Memory B cell (primary cell): ENCODE data around the gene RAB28.

Experiments used
- ATAC-seq: fragments of 150-1000 bp; cut with Tn5 transposase; 2 replicates; pipeline ENCODE4 v1.10.0; 2021; ENCODE audit warnings: low read depth, mild to moderate bottlenecking, moderate library complexity
- DNase-seq, 2 donors: peaks; one replicate each; pipeline ENCODE4 v3.0.0; 2022; ENCODE audit warnings: low spot score in 2 of 2
- H3K27ac Mint-ChIP-seq: one replicate; pipeline ENCODE4 v1.8.0; 2022; ENCODE audit warnings: mild to moderate bottlenecking, moderate library complexity, mixed read lengths
- H3K27me3 Mint-ChIP-seq: one replicate; pipeline ENCODE4 v1.8.0; 2022; ENCODE audit warnings: mixed read lengths
- H3K36me3 Mint-ChIP-seq: one replicate; pipeline ENCODE4 v1.8.0; 2022; ENCODE audit warnings: mild to moderate bottlenecking, mixed read lengths
- H3K4me1 Mint-ChIP-seq: one replicate; pipeline ENCODE4 v1.8.0; 2022; ENCODE audit warnings: mixed read lengths
- H3K4me3 Mint-ChIP-seq: one replicate; pipeline ENCODE4 v1.8.0; 2022; ENCODE audit warnings: mild to moderate bottlenecking, moderate library complexity, mixed read lengths
- H3K9me3 Mint-ChIP-seq: one replicate; pipeline ENCODE4 v1.8.0; 2022; ENCODE audit warnings: mixed read lengths

RAB28 gene

DNA sequence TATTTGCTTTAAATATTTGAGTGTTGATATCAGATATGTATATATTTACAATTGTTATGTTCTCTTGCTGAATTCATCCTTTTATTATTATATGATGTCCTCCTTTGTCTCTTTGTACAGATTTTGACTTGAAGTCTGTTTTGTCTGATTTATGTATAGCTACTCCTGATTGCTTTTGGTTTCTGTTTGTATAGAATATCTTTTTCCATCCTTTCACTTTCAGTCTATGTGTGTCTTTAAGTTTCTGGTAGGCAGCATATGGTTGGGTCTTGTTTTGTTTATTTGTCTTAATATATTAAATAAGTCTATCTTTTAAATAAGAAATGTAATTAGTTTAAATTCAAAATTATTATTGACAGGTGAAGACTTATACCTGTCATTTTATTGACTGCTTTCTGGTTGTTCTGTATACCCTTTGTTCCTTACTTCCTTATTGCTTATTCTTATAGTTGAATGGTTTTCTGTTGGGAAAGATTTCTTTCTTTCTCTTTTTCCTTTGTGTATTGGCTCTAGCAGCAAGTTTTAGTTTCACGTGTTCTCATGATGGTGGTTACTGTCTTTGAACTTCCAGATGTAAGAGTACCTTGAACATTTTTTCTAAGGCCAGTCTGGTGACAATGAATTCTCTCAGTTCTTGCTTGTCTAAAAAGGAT lies 31.1 kb downstream of the RAB28 start:
- Mint-ChIP-seq H3K36me3 (peaks cover 15% of the 10 kb centered on the region), H3K27ac (no peak overlapping the region), H3K4me3 (no peak overlapping the region), H3K9me3 (peaks cover 6% of the 10 kb centered on the region), H3K4me1 (peaks cover 12% of the 10 kb centered on the region), H3K27me3 (no peaks in the 10 kb centered on the region)
- ATAC-seq, result peak; percentile 59
- no peak for DNase-seq

DNA sequence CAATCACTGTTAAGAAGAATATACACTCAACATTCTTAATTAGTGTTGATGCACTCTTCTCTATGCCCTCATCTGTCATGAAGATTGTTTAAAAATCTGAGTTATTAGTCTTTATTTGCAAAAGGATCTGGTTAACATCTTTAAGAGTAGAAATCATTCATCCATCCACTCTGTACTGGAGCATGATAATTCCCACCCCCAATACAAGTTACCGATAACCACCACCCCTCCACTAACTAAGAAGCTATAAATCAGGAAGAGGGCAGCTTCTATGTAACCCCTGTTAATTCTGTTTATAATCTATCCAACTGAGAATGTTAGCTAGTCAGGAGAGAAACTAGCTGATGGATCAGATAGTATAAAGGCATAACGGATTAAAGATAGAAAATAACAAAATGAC lies 34.5 kb downstream of the RAB28 start:
- peaks cover 6% of the 10 kb centered on the region for H3K9me3 Mint-ChIP-seq
- no peak overlapping the region for H3K27ac Mint-ChIP-seq
- H3K27me3 Mint-ChIP-seq, result no peaks in the 10 kb centered on the region

DNA sequence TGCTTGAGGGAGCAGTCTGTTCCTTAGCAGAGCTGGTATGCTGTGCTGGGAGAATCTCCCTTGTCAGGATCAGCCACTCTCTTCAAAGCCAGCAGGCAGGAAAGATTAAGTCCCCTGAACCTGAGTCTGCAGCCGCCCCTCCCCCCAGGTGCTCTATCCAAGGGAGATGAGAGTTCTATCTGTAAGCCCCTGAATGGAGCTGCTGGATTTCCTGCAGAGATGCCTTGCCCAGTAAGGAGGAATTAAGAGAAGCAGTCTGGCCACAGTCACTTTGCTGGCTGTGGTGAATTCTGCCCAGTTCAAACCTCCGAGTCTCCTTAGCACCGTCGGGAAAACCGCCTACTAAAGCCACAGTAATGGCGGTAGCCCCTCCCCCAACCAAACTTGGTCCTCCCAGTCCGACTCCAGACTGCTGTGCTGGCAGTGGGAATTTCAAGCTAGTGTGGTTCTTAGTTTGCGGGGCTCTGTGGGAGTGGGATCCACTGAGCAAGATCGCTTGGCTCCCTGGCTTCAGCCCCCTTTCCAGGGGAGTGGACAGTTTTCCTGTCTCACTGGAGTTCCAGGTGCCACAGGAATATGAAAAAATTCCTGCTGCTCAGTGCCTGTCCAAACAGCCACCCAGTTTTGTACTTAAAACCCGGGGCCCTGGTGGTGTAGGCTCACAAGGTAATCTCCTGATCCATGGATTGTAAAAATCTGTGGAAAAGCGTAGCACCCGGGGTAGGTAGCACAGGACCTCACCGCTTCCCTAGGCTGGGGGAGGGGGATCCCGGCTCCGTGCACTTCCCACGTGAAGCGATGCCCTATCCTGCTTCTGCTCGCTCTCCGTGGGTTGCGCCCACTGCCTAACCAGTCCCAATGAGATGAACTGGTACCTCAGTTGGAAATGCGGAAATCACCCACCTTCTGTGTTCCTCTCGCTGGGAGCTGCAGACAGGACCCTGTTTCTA lies 38.0 kb downstream of the RAB28 start:
- ATAC-seq, result no peak
- Mint-ChIP-seq H3K36me3 (peaks cover 14% of the 10 kb centered on the region), H3K27ac (no peak overlapping the region)

More for the DNA sequence above, 34.5 kb downstream of the RAB28 start:
- DNase-seq (no peak), ATAC-seq (no peak)
- Mint-ChIP-seq H3K4me3 (no peak overlapping the region), H3K36me3 (peaks cover 20% of the 10 kb centered on the region), H3K4me1 (peaks cover 12% of the 10 kb centered on the region)

DNA sequence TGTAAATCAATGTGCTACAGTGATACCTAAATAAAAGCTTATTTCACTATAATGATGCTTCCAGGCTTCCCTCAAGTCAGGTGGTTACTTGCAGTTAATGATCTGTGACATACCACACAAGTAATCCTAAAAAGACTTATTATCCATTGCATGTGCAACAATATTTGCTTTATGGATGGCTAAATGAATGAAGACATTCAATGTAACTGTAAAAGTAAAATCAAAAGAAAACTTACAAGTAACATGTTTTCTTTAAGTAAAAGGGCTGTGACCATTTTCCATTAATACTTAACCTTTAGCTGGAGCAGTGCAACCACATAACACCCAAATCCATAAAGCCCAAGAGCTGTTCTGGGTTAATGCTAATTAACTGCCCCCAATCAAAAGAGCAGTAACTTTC lies 42.6 kb downstream of the RAB28 start:
- peaks cover 24% of the 10 kb centered on the region for H3K36me3 Mint-ChIP-seq
- H3K27me3 Mint-ChIP-seq, result no peaks in the 10 kb centered on the region
- no peak overlapping the region for H3K27ac Mint-ChIP-seq
- no peak for DNase-seq
- no peak for ATAC-seq
- no peak overlapping the region for H3K4me3 Mint-ChIP-seq
- peaks cover 2% of the 10 kb centered on the region for H3K4me1 Mint-ChIP-seq
- H3K9me3 Mint-ChIP-seq, result peaks cover 7% of the 10 kb centered on the region

More for the DNA sequence above, 38.0 kb downstream of the RAB28 start:
- no peak for DNase-seq
- Mint-ChIP-seq H3K9me3 (no peaks in the 10 kb centered on the region), H3K4me1 (peaks cover 3% of the 10 kb centered on the region), H3K27me3 (no peaks in the 10 kb centered on the region), H3K4me3 (no peak overlapping the region)

DNA sequence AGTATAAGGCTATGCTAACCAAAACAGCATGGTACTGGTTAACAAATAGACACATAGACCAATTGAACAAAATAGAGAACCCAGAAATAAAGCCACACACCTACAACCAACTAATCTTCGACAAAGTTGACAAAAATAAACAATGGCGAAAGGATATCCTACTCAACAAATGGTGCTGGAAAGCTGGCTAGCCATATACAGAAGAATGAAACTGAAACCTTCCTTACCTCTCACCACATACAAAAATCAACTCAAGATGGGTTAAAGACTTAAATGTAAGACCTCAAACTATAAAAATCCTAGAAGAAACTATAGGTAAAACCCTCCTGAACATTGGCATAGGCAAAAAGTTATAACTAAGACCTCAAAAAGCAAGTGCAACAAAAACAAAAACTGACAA lies 47.2 kb downstream of the RAB28 start:
- Mint-ChIP-seq H3K4me1 (peaks cover 18% of the 10 kb centered on the region), H3K36me3 (peaks cover 33% of the 10 kb centered on the region), H3K9me3 (peaks cover 13% of the 10 kb centered on the region), H3K27me3 (no peaks in the 10 kb centered on the region), H3K4me3 (no peak overlapping the region), H3K27ac (no peak overlapping the region)
- no peak for DNase-seq
- no peak for ATAC-seq

DNA sequence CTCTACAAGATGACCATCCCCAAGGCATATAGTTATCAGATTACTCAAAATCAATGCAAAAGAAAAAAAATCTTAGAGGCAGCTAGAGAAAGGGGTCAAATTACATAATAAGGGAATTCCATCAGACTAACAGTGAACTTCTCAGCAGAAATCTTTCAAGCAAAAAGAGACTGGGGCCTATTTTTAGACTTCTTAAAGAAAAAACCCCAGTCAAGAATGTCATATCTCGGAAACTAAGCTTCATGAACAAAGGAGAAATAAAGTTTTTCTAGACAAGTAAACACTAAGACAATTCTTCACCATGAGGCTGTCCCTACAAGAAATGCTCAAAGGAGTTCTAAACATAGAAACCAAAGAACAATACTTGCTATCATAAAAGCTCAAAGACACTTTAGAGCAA lies 51.7 kb downstream of the RAB28 start:
- H3K27ac Mint-ChIP-seq, result no peak overlapping the region
- no peak overlapping the region for H3K4me3 Mint-ChIP-seq
- H3K4me1 Mint-ChIP-seq, result peaks cover 33% of the 10 kb centered on the region
- ATAC-seq (no peak), DNase-seq (no peak)
- H3K9me3 Mint-ChIP-seq, result peaks cover 11% of the 10 kb centered on the region
- no peaks in the 10 kb centered on the region for H3K27me3 Mint-ChIP-seq
- H3K36me3 Mint-ChIP-seq, result peaks cover 33% of the 10 kb centered on the region

DNA sequence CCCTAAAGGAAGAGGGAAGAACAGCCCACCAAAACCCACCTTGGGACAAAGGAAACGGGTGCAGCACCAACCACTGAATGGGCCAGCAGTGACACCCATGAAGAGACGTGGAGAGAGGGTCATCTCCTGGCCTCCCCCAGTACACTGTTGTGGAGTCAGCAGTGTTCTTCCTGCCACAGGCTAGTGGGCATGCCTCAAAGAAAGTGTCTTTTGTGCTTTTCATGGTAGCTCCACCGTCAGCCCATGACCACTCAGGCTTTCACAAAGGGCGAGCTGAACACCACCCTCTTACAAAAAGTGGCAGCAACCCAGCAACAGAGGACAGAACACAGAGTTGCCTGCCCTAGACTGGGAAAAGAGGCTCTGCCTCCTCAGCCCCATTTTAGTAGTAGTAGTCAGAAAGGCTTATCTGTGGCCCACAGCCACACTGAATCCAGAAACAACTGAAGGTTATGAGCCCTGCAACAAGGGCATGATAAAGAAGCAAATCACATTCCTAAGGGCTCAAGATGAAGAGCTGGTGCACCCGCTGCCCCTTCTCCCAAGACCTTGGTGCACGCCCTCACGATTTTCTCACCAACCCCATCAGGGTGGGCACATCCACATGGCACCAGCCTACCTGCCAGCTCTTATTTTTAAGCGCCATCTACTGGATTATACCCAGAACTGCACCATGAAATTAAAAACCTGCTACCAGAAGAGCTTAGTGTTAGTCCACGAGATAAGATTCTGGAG lies 53.1 kb downstream of the RAB28 start:
- H3K9me3 Mint-ChIP-seq, result peaks cover 2% of the 10 kb centered on the region
- no peaks in the 10 kb centered on the region for H3K27me3 Mint-ChIP-seq

DNA sequence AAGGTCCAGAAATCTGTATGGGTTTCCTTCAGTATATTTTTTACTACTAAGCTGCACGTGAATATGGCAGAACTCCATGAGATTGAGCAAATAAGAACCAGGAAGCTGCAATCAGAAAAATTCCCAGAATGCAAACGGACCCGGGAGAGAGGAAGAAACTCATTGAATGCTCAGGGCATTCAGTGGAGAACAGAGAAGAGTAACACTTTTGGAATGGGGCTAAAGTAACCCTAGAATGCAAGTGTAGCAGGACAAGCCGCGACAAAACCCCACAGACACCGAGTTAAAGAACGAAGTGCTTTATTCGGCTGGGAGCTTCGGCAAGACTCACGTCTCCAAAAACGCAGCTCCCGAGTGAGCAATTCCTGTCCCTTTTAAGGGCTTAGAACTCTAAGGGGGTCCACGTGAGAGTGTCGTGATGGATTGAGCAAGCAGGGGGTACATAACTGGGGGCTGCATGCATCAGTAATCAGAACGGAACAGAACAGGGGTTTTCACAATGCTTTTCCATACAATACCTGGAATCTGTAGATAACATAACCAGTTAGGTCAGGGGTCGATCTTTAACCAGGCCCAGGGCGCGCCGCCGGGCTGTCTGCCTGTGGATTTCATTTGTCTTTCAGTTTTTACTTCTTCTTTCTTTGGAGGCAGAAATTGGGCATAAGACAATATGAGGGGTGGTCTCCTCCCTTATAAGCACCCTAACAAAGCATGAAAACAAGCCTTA lies 56.4 kb downstream of the RAB28 start:
- peak overlapping the region; percentile 51 for H3K27ac Mint-ChIP-seq
- DNase-seq (no peak), ATAC-seq (no peak)

More for the DNA sequence above, 53.1 kb downstream of the RAB28 start:
- Mint-ChIP-seq H3K27ac (no peak overlapping the region), H3K4me3 (no peak overlapping the region), H3K36me3 (peaks cover 30% of the 10 kb centered on the region), H3K4me1 (peaks cover 33% of the 10 kb centered on the region)
- no peak for DNase-seq
- ATAC-seq, result no peak

DNA sequence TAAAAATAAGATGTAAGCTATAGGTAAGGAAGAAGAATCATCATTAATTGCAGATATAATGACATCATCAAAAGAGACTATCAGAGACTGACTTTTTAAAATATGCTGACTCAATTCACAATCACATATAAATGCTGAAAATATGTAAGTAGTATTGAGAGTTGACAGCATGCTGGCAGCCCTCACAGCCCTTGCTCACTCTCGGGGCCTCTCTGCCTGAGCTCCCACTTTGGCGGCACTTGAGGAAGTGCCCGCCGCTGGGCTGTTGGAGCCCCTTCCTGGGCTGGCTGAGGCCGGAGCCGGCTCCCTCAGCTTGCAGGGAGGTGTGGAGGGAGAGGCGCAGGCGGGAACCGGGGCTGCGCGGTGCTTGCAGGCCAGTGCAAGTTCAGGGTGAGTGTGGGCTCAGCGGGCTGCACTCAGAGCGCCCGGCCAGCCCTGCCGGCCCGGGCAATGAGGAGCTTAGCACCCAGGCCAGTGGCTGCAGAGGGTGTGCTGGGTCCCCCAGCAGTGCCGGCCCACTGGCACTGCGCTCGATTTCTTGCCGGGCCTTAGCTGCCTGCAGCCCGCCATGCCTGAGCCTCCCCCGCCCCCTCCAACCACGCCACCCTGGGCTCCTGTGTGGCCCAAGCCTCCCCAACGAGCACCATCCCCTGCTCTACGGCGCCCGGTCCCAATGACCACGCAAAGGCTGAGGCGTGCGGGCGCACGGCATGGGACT lies 68.9 kb downstream of the RAB28 start:
- H3K36me3 Mint-ChIP-seq, result peaks cover 29% of the 10 kb centered on the region
- ATAC-seq (no peak), DNase-seq (no peak)
- H3K4me1 Mint-ChIP-seq, result peaks cover 4% of the 10 kb centered on the region
- H3K27ac Mint-ChIP-seq, result no peak overlapping the region
- no peak overlapping the region for H3K4me3 Mint-ChIP-seq
- H3K9me3 Mint-ChIP-seq, result peaks cover 8% of the 10 kb centered on the region
- H3K27me3 Mint-ChIP-seq, result no peaks in the 10 kb centered on the region

More for the DNA sequence above, 56.4 kb downstream of the RAB28 start:
- Mint-ChIP-seq H3K4me1 (peaks cover 16% of the 10 kb centered on the region), H3K27me3 (no peaks in the 10 kb centered on the region), H3K36me3 (peaks cover 38% of the 10 kb centered on the region), H3K4me3 (no peak overlapping the region), H3K9me3 (no peaks in the 10 kb centered on the region)

DNA sequence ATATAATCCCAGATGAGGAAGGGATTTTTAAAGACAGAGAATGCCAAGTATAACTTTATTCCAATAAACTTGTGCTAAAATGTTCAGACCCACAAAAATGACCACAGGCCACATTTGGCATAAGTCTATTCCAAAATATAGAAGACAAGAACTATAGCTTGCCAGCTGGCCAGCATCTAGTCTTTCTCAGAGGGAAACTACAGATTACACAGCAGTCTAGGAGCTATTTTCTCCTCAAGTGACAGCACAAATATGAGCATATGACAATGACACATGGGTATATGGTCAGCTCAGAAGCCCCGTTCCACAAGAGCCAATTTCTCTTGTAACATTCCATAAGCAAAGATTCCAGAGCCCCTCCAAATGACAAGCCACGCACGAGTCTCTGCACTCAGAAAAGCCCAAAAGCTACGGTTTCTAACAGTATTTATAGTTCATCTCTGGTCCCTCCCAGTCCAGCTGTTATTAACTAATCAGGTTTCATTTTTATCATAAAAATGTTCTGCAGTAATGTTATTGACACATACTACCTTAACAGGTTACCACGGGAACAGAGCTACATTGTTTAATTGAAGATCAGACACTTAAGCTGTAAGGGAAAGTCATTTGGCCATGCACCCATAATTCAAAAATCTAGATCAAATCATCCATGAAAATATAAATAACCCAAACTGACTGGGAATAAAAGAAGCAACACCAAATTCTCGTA lies 70.3 kb downstream of the RAB28 start:
- H3K36me3 Mint-ChIP-seq, result peaks cover 18% of the 10 kb centered on the region
- H3K4me1 Mint-ChIP-seq, result peaks cover 4% of the 10 kb centered on the region
- H3K9me3 Mint-ChIP-seq, result peaks cover 4% of the 10 kb centered on the region
- DNase-seq, result no peak
- ATAC-seq, result no peak
- no peaks in the 10 kb centered on the region for H3K27me3 Mint-ChIP-seq
- no peak overlapping the region for H3K4me3 Mint-ChIP-seq
- no peak overlapping the region for H3K27ac Mint-ChIP-seq

DNA sequence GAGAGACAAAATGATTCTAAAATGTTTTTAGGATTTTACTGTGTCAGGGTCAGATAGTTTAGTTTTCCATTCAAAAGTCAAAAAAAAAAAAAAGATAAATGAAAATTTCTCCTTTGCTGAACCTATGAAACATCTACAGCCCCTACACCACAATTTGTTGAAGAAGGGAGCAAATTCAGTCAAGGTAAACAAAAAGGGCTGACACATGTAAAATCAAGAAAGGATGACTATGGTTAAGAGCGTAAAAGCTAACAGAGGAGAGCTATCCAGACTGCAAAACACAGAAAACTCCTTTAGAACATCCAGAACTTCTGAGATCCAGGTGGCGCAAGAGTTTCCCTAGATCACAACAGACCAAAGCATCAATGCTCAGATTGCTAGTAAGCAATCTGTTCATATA lies 72.2 kb downstream of the RAB28 start:
- no peak overlapping the region for H3K27ac Mint-ChIP-seq

DNA sequence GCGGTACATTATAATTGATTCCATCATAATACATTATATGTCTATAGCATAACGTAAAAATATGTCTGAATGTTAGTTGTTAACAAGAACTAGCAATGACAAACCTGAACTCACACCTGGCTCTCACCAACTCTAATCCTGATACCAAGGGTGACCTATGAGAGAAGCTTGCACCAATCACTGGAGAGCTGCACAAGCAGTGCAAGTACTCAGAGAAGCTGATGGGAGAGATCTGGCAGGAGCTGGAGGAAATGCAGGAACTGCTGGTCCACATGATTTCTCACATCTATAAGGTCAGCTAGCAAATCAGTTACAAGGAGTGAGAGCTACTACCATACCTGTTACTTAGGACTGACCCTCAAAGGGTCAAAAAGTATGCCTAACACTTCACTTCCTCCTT lies 74.8 kb downstream of the RAB28 start:
- no peak for ATAC-seq
- Mint-ChIP-seq H3K36me3 (peaks cover 11% of the 10 kb centered on the region), H3K4me1 (peaks cover 2% of the 10 kb centered on the region), H3K4me3 (no peak overlapping the region), H3K27me3 (no peaks in the 10 kb centered on the region), H3K9me3 (no peaks in the 10 kb centered on the region), H3K27ac (no peak overlapping the region)
- DNase-seq, result no peak

More for the DNA sequence above, 72.2 kb downstream of the RAB28 start:
- Mint-ChIP-seq H3K4me3 (no peak overlapping the region), H3K27me3 (no peaks in the 10 kb centered on the region), H3K36me3 (peaks cover 16% of the 10 kb centered on the region), H3K9me3 (no peaks in the 10 kb centered on the region), H3K4me1 (peaks cover 2% of the 10 kb centered on the region)
- ATAC-seq, result no peak
- no peak for DNase-seq
